Activated CD4-positive, alpha-beta T cell treated with anti-CD3 and anti-CD28 coated beads for 36 hours (primary cell): ENCODE results near the gene ADAMTSL2. TPM values are rescaled to one million over a fixed set of nuclear protein-coding genes. Genes with fewer than 3 reads are reported as not detected.

ENCODE experiments used
- ATAC-seq: fragments of 200-7000 bp; cut with Tn5 transposase; one replicate; pipeline ENCODE4 v1.10.0; 2021; ENCODE audit warnings: mild to moderate bottlenecking, moderate library complexity
- CTCF ChIA-PET: fragments of 350-600 bp; sonication (Branson Sonifier 250); formaldehyde crosslinking; loops from one replicate; lab custom pipeline; 2021; ENCODE audit warnings: antibody characterized with exemption; lab: Charles Lee
- POLR2A ChIA-PET: fragments of 350-600 bp; sonication (Branson Sonifier 250); formaldehyde crosslinking; loops from one replicate; lab custom pipeline; 2021; ENCODE audit warnings: antibody characterized with exemption, inconsistent platforms; lab: Charles Lee
- DNase-seq: peaks from one replicate; pipeline ENCODE4 v3.0.0-alpha.2; 2020
- H3K27ac Mint-ChIP-seq: one replicate; pipeline ENCODE4 v1.8.0; 2021; ENCODE audit warnings: mixed read lengths
- H3K27me3 Mint-ChIP-seq: one replicate; pipeline ENCODE4 v1.8.0; 2021; ENCODE audit warnings: mixed read lengths
- H3K36me3 Mint-ChIP-seq: one replicate; pipeline ENCODE4 v1.8.0; 2021; ENCODE audit warnings: low read depth, mixed read lengths
- H3K4me1 Mint-ChIP-seq: one replicate; pipeline ENCODE4 v1.8.0; 2021; ENCODE audit warnings: mixed read lengths
- H3K4me3 Mint-ChIP-seq: one replicate; pipeline ENCODE4 v1.8.0; 2021; ENCODE audit warnings: mild to moderate bottlenecking, moderate library complexity, mixed read lengths
- H3K9me3 Mint-ChIP-seq: one replicate; pipeline ENCODE4 v1.8.0; 2021; ENCODE audit warnings: low read depth, mixed read lengths
- intact Hi-C, 2 experiments: fragments of 100-400 bp; cut with DNase I in 1 of 2; cut with micrococcal nuclease in 1 of 2; formaldehyde crosslinking; loops; one replicate each; pipeline versions ENCODE4 v1.14.2 to v1.15.1; 2022 to 2024; cut with DNase I, micrococcal nuclease
- total RNA-seq, 2 experiments: library from RNA; stranded (reverse); gene quantifications; one replicate each; pipeline ENCODE4 v1.2.3, GENCODE V29; 2021

The ADAMTSL2 gene
- total RNA-seq, 2 experiments from 2014 or later: 0.11 to 0.32 TPM

DNA sequence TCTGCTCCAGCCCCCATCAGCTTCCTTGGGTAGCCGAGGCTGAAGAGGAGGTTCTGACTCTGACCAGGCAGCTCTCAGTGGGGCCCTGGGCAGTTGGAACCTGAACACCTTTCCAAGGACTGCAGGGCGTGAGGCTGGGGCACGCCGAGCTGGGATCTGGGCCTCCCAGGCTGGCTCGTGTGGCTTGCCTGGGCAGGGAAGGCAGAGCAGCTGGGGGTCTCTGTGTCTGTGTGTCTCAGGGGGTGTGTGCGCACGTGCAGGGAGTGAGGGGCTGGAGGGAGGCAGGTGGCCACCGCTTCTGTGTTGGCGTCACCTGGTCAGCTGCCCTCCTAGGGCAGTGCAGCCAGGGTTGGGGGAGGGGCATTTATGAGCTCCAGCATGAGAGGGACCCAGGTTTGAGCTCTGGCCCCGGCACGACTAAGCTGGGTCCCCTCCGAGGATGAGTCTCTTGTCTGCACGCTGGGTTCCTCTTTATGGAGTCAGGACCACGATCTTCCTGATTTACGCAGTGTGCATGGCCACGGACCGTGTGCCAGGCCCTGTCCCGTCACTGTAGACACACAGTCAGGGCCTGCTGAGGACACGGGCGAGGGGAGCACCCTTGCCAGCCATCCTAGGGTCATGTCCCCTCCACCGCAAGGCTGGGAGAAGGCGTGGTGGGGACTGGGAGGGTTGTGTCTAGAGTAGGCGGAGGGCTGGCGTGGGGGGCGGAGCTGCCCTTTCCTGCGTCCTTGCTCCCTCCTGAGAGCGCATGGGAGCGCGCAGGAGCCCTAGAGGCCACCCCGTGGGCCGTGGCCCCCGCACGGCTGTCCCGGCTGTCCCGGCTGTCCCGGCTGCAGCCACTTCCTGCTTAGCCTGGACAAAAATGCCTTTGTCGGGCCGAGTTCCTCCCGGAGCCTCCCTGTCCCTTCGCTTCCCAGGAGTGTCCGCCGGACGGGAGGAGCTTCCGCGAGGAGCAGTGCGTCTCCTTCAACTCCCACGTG lies 4.6 kb downstream of the ADAMTSL2 start:
- ATAC-seq: no peak
- intact Hi-C loops: no loop called here
- no peak for DNase-seq
- H3K36me3 Mint-ChIP-seq: no peaks in the 10 kb centered on the region
- peaks cover 3% of the 10 kb centered on the region for H3K4me1 Mint-ChIP-seq
- POLR2A ChIA-PET: no interaction called here
- CTCF ChIA-PET: no interaction called here
- H3K27me3 Mint-ChIP-seq: peaks cover 2% of the 10 kb centered on the region
- H3K4me3 Mint-ChIP-seq: no peak overlapping the region
- H3K27ac Mint-ChIP-seq: no peak overlapping the region
- H3K9me3 Mint-ChIP-seq: no peaks in the 10 kb centered on the region

DNA sequence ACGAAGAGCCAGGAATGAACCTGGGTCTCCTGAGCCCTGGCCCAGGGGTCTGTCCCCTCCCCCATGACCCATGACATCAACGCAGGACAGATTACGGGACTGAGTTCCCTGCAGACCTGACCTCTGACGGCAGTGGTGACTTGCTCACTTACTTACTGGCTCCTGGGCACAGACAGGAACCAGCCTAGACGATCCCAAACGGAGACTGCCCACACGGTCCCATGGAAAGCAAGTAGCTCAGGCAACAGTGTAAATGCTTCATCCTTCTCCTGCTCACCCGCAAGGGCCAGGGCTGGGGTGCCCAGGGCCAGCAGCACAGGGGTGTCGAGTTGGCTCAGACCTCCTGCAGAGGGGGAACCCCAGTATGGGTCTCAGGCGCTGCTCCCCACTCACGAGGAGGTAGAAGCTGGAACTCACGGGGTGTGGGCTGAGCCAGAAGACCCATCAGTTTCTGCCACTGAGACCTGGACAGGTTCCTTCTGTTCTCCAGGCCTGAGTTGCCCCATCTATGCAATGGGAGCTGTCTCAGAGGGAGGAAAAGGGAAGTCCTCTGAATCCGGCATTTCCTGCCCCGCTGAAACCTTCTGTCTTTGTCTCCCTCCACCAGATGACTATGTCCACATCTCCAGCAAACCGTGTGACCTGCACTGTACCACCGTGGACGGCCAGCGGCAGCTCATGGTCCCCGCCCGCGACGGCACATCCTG lies 5.6 kb downstream of the ADAMTSL2 start:
- ATAC-seq: no peak
- no peak overlapping the region for H3K4me3 Mint-ChIP-seq
- H3K27ac Mint-ChIP-seq: no peak overlapping the region
- peaks cover 3% of the 10 kb centered on the region for H3K4me1 Mint-ChIP-seq
- ChIA-PET CTCF (interaction anchor here (0.8 kb wide), 1 partner anchor 203 kb away, joined by 3 read pairs; no protein-coding TSS in a partner anchor), POLR2A (no interaction called here)
- no peaks in the 10 kb centered on the region for H3K36me3 Mint-ChIP-seq
- H3K9me3 Mint-ChIP-seq: no peaks in the 10 kb centered on the region
- intact Hi-C loops: no loop called here
- peaks cover 2% of the 10 kb centered on the region for H3K27me3 Mint-ChIP-seq
- DNase-seq: no peak

DNA sequence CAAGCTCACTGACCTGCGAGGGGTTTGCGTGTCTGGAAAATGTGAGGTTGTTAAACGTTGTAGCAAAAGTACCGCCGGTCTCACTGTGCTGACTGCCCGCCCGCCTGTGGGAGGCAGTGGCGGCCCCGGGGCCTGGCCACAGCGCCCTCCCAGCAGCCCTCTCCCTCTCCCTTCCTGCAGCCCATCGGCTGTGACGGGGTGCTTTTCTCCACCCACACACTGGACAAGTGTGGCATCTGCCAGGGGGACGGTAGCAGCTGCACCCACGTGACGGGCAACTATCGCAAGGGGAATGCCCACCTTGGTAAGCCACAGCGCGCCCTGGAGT lies 6.2 kb downstream of the ADAMTSL2 start:
- H3K4me3 Mint-ChIP-seq: no peak overlapping the region
- no peak for DNase-seq
- intact Hi-C loops: no loop called here
- ATAC-seq: no peak
- no peak overlapping the region for H3K27ac Mint-ChIP-seq
- H3K4me1 Mint-ChIP-seq: peaks cover 3% of the 10 kb centered on the region
- H3K36me3 Mint-ChIP-seq: no peaks in the 10 kb centered on the region
- ChIA-PET POLR2A (no interaction called here), CTCF (no interaction called here)
- peaks cover 2% of the 10 kb centered on the region for H3K27me3 Mint-ChIP-seq
- H3K9me3 Mint-ChIP-seq: no peaks in the 10 kb centered on the region

GRCh38 chr9:133542002-133542401 lies 7.5 kb downstream of the ADAMTSL2 start:
- no peak for DNase-seq
- no peaks in the 10 kb centered on the region for H3K36me3 Mint-ChIP-seq
- ATAC-seq: no peak
- peaks cover 3% of the 10 kb centered on the region for H3K4me1 Mint-ChIP-seq
- no peak overlapping the region for H3K4me3 Mint-ChIP-seq
- intact Hi-C loops: no loop called here
- no peak overlapping the region for H3K27ac Mint-ChIP-seq
- ChIA-PET CTCF (no interaction called here), POLR2A (no interaction called here)
- H3K9me3 Mint-ChIP-seq: no peaks in the 10 kb centered on the region
- peaks cover 2% of the 10 kb centered on the region for H3K27me3 Mint-ChIP-seq

DNA sequence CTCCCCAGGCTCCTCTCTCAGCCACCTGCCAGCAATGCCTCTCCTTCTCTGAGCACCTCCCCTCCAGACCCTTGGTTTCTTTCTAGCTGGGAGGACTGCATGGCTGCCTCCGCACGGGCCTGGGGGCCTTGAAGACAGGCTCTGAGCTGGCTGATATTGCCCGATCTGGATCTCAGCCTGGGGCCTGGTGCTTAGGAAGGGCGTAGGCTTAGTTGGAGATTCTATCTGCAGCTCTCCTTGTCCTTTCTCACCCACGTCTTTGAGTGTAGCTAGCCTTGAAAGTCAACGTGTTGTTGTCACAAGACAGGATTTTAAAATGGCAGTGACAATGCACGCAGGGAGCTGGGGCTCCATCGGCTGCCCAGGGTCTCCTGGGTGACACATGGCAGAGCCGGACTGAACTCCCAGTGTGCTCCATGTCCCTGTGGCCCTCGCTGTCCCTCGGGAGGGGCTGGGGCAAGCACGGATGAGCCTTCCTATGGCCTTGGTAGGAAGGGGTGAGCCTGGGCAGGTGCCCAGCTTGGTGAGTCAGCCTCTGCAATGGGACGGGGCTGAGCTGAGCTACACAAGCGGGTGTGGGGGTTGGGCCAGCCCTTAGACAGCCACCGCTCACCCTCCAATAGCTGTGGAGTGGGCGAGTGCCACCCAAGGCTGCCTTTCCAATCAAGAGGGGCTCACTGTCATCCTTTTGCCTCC lies 9.4 kb downstream of the ADAMTSL2 start:
- Mint-ChIP-seq H3K27me3 (peaks cover 2% of the 10 kb centered on the region), H3K36me3 (no peaks in the 10 kb centered on the region), H3K9me3 (no peaks in the 10 kb centered on the region), H3K4me1 (peaks cover 3% of the 10 kb centered on the region), H3K27ac (no peak overlapping the region), H3K4me3 (no peak overlapping the region)
- ChIA-PET CTCF (no interaction called here), POLR2A (no interaction called here)
- ATAC-seq (no peak), DNase-seq (no peak)
- intact Hi-C loops: no loop called here

GRCh38 chr9:133545494-133546286 lies 11.2 kb downstream of the ADAMTSL2 start:
- no peak overlapping the region for H3K4me3 Mint-ChIP-seq
- ChIA-PET POLR2A (no interaction called here), CTCF (no interaction called here)
- H3K27me3 Mint-ChIP-seq: no peaks in the 10 kb centered on the region
- DNase-seq (no peak), ATAC-seq (no peak)
- no peaks in the 10 kb centered on the region for H3K9me3 Mint-ChIP-seq
- H3K36me3 Mint-ChIP-seq: no peaks in the 10 kb centered on the region
- no peak overlapping the region for H3K27ac Mint-ChIP-seq
- intact Hi-C loops: no loop called here
- no peaks in the 10 kb centered on the region for H3K4me1 Mint-ChIP-seq

DNA sequence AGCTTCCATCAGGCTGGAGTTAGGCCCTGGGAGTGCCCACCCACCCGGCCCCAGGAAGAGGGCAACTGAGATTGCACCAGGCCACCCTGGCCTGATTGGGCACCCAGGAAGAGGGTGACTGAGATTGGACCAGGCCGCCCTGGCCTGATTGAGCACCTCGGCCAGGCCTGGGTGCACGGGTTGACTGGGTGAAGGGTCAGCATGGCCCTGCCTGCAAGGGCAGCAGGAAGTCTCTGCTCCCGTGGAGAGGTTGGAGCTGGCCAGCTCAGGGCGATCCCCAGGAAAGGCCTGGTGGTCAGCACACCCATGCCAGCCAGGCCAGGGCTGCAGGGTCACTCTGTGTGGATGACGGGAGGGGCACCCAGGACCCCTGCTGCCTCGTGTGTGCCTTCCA lies 11.8 kb downstream of the ADAMTSL2 start:
- intact Hi-C loops: no loop called here
- POLR2A ChIA-PET: no interaction called here
- CTCF ChIA-PET: no interaction called here
- H3K4me1 Mint-ChIP-seq: no peaks in the 10 kb centered on the region
- no peaks in the 10 kb centered on the region for H3K36me3 Mint-ChIP-seq
- no peaks in the 10 kb centered on the region for H3K27me3 Mint-ChIP-seq
- no peak overlapping the region for H3K4me3 Mint-ChIP-seq
- H3K9me3 Mint-ChIP-seq: no peaks in the 10 kb centered on the region
- no peak for DNase-seq
- ATAC-seq: no peak
- H3K27ac Mint-ChIP-seq: no peak overlapping the region

DNA sequence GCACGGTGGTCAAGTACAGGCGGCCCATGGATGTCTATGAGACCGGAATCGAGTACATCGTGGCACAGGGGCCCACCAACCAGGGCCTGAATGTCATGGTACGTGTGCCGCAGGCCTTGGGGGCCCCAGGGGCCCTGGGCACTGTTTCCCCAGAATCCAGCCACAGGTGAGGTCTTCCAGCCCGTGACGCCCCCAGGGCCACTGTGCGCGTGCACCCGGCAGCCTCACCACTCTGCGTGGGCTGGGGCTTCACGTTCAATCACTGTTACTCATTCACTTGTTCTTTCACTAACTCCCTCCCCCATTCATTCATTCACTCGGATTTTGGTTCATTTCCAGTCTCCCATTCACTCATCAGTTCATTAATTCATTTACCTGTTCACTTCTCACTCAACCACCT lies 12.6 kb downstream of the ADAMTSL2 start:
- POLR2A ChIA-PET: no interaction called here

DNA sequence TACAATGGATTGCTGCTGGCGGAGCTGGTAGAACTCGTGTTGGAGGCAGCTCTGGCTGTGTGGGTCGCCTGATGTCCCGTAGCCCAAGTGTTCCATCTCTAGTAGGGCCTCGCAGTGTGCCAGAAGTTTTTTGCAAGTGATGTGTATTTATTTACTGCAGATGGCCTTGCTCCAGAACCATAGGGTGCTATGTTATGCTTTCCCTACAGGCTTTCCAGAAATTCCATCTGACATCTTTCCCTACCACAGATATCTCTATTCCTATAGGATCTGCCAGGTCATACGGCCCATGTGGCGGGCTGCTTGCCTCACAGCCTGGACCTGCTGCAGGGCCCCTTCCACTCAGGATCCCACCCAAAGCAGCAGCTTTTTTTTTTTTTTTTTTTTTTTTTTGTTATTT lies 16.9 kb downstream of the ADAMTSL2 start:
- DNase-seq: no peak
- Mint-ChIP-seq H3K4me3 (no peak overlapping the region), H3K36me3 (no peaks in the 10 kb centered on the region), H3K4me1 (no peaks in the 10 kb centered on the region), H3K9me3 (no peaks in the 10 kb centered on the region), H3K27me3 (no peaks in the 10 kb centered on the region), H3K27ac (no peak overlapping the region)
- no peak for ATAC-seq
- intact Hi-C loops: no loop called here
- POLR2A ChIA-PET: no interaction called here
- CTCF ChIA-PET: interaction anchor here (0.6 kb wide), 1 partner anchor 73 kb away, joined by 4 read pairs; no protein-coding TSS in a partner anchor

More for the DNA sequence above, 12.6 kb downstream of the ADAMTSL2 start:
- no peaks in the 10 kb centered on the region for H3K4me1 Mint-ChIP-seq
- DNase-seq (no peak), ATAC-seq (no peak)
- no peak overlapping the region for H3K4me3 Mint-ChIP-seq
- intact Hi-C loops: no loop called here
- H3K36me3 Mint-ChIP-seq: no peaks in the 10 kb centered on the region
- H3K27me3 Mint-ChIP-seq: no peaks in the 10 kb centered on the region
- CTCF ChIA-PET: interaction anchor here (0.7 kb wide), 1 partner anchor 309 kb away, joined by 3 read pairs; no protein-coding TSS in a partner anchor
- H3K27ac Mint-ChIP-seq: no peak overlapping the region
- no peaks in the 10 kb centered on the region for H3K9me3 Mint-ChIP-seq

DNA sequence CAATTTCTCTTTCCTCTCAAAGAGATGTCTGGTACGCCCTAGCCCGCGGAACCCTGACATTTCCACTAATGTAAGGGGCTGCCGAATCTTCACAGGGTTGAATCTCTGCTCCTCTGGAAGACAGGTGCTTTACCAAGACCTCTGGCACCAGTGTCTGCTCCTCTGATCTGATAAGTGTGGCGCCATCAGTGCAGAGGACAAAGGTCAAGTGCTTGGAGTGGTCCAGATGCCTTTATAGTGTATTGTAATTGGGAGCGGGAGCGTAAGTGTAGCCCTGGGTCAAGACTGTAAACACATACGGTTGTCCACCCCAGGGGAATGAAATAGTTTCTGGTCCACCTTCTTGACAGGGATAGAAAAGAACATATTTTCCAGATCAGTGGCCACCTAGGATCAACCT lies 17.7 kb downstream of the ADAMTSL2 start:
- no peak overlapping the region for H3K27ac Mint-ChIP-seq
- no peak overlapping the region for H3K4me3 Mint-ChIP-seq
- intact Hi-C loops: no loop called here
- no peaks in the 10 kb centered on the region for H3K9me3 Mint-ChIP-seq
- no peak for DNase-seq
- no peaks in the 10 kb centered on the region for H3K4me1 Mint-ChIP-seq
- ATAC-seq: no peak
- POLR2A ChIA-PET: no interaction called here
- no peaks in the 10 kb centered on the region for H3K36me3 Mint-ChIP-seq
- CTCF ChIA-PET: no interaction called here
- no peaks in the 10 kb centered on the region for H3K27me3 Mint-ChIP-seq

DNA sequence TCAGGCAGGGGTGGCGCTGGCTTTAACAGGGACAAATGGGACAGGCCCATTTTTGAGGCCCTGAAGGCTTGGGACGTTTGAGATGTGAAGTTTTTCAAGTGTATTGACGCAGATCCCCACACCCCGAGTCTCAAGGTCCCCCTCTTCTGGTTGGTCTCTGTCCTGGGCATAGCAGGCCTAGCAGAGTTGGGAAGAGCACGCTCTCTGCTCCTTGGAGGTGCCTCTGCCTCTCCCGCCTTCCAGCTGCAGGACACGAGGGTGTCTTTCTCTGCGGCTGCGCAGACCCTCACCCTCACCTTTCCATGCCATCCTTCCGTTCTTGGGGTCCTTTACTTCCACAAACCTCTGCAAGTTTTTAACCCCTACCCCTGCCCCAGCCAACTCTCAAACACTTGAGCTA lies 18.6 kb downstream of the ADAMTSL2 start:
- intact Hi-C loops: no loop called here
- Mint-ChIP-seq H3K36me3 (no peaks in the 10 kb centered on the region), H3K4me1 (peaks cover 2% of the 10 kb centered on the region), H3K27ac (no peak overlapping the region), H3K9me3 (no peaks in the 10 kb centered on the region), H3K4me3 (no peak overlapping the region), H3K27me3 (no peaks in the 10 kb centered on the region)
- DNase-seq (no peak), ATAC-seq (no peak)
- ChIA-PET POLR2A (no interaction called here), CTCF (no interaction called here)
